GM19372 (cell line): ENCODE results near the gene PAK1IP1.
"Not testable (repeated sequence)": the region's sequence is repeated elsewhere in the genome, so short reads cannot be mapped to it uniquely, and the experiment has no call there.

Experiments
- ATAC-seq: cut with Tn5 transposase; IDR thresholded peaks from one replicate; pipeline ENCODE4 v1.9.1; 2021; ENCODE audit warnings: mild to moderate bottlenecking, low read depth, moderate library complexity; ENCODE audit not compliant: unreplicated experiment

The PAK1IP1 gene

GRCh38 chr6:10740061-10740460 lies 45.3 kb downstream of the PAK1IP1 start:
- no peak for ATAC-seq

- not testable (repeated sequence) for ATAC-seq
These were observed 46.9 kb downstream of the PAK1IP1 start for GRCh38 chr6:10741643-10742042.

GRCh38 chr6:10742251-10742650 lies 47.5 kb downstream of the PAK1IP1 start:
- ATAC-seq, result no peak

GRCh38 chr6:10743515-10743914 lies 48.7 kb downstream of the PAK1IP1 start:
- ATAC-seq, result no peak

- ATAC-seq, result no peak
These were observed 50.3 kb downstream of the PAK1IP1 start for GRCh38 chr6:10745116-10745515.

GRCh38 chr6:10746915-10747250 lies 52.1 kb downstream of the PAK1IP1 start:
- ATAC-seq, result no peak

GRCh38 chr6:10747251-10747972 lies 52.6 kb downstream of the PAK1IP1 start, which contains the start of gene TMEM14B:
Gene TMEM14B, plus strand, starts transcription at chr6:10747805. Its CDS starts 1,441 bp downstream, at chr6:10749246.
- ATAC-seq, result peak; percentile 95

- no peak for ATAC-seq
These were observed 55.0 kb downstream of the PAK1IP1 start for GRCh38 chr6:10749734-10750133.

GRCh38 chr6:10750568-10750967 lies 55.8 kb downstream of the PAK1IP1 start:
- ATAC-seq, result not testable (repeated sequence)

GRCh38 chr6:10751757-10752156 lies 57.0 kb downstream of the PAK1IP1 start:
- ATAC-seq, result not testable (repeated sequence)

- ATAC-seq, result no peak
These were observed 61.3 kb downstream of the PAK1IP1 start for GRCh38 chr6:10756085-10756484.
